HG02759 (cell line): Measurements from ENCODE around the gene KIAA1671.

Experiments used
- ATAC-seq: cut with Tn5 transposase; IDR thresholded peaks from one replicate; pipeline ENCODE4 v1.9.1; 2021; ENCODE audit warnings: mild to moderate bottlenecking, moderate library complexity; ENCODE audit not compliant: unreplicated experiment

Gene KIAA1671

GRCh38 chr22:25007444-25008106 lies 55.1 kb downstream of the KIAA1671 start:
- no peak for ATAC-seq

- no peak for ATAC-seq
These were observed 56.1 kb downstream of the KIAA1671 start for GRCh38 chr22:25008666-25009065.

GRCh38 chr22:25012741-25013143 lies 60.2 kb downstream of the KIAA1671 start:
- ATAC-seq = no peak

GRCh38 chr22:25013607-25014006 lies 61.1 kb downstream of the KIAA1671 start:
- no peak for ATAC-seq

GRCh38 chr22:25014896-25015755 lies 62.6 kb downstream of the KIAA1671 start:
- ATAC-seq = no peak

- ATAC-seq = no peak
These were observed 63.8 kb downstream of the KIAA1671 start for GRCh38 chr22:25016311-25016710.

- no peak for ATAC-seq
These were observed 65.5 kb downstream of the KIAA1671 start for GRCh38 chr22:25018009-25018408.

GRCh38 chr22:25019427-25020184 lies 67.1 kb downstream of the KIAA1671 start:
- ATAC-seq = no peak

GRCh38 chr22:25021409-25021808 lies 68.9 kb downstream of the KIAA1671 start:
- ATAC-seq = no peak

- no peak for ATAC-seq
These were observed 69.6 kb downstream of the KIAA1671 start for GRCh38 chr22:25021976-25022711.

- ATAC-seq = no peak
These were observed 71.4 kb downstream of the KIAA1671 start for GRCh38 chr22:25023879-25024278.

GRCh38 chr22:25024895-25025294 lies 72.4 kb downstream of the KIAA1671 start:
- ATAC-seq = no peak

- no peak for ATAC-seq
These were observed 73.2 kb downstream of the KIAA1671 start for GRCh38 chr22:25025491-25026400.

- ATAC-seq = no peak
These were observed 74.8 kb downstream of the KIAA1671 start for GRCh38 chr22:25027043-25027906.

GRCh38 chr22:25027959-25028840 lies 75.7 kb downstream of the KIAA1671 start:
- no peak for ATAC-seq

GRCh38 chr22:25028841-25029141 lies 76.3 kb downstream of the KIAA1671 start:
- no peak for ATAC-seq

- no peak for ATAC-seq
These were observed 76.7 kb downstream of the KIAA1671 start for GRCh38 chr22:25029181-25029580.

GRCh38 chr22:25030636-25031035 lies 78.1 kb downstream of the KIAA1671 start:
- ATAC-seq = no peak
